Fibroblast of villous mesenchyme (primary cell): Measurements from ENCODE around the gene NSD1. TPM values are rescaled to one million over a fixed set of nuclear protein-coding genes. Genes with fewer than 3 reads are reported as not detected.
"Not testable (repeated sequence)": the region's sequence is repeated elsewhere in the genome, so short reads cannot be mapped to it uniquely, and the experiment has no call there.

ENCODE experiments used
- DNase-seq: peaks from one replicate; pipeline ENCODE4 v3.0.0-alpha.2; 2010; ENCODE audit warnings: low read depth
- H3K4me3 ChIP-seq: 2 replicates; pipeline ENCODE4 v1.5.1; 2011; ENCODE audit warnings: low read depth, mild to moderate bottlenecking, low read length
- total RNA-seq: library from RNA; depleted of rRNA; stranded (reverse); fragments of >200 nt; gene quantifications from 2 replicates; pipeline ENCODE4 v1.2.3, GENCODE V29; 2012
- TF ChIP-seq, protein P1 (sequence below): IDR thresholded peaks from 2 replicates; pipeline ENCODE4 v1.5.1; 2012; ENCODE audit warnings: low read depth, mild to moderate bottlenecking, low read length; ENCODE audit not compliant: insufficient read depth

The NSD1 gene
- total RNA-seq, 1 donor = 70.0 TPM

- H3K4me3 ChIP-seq = no peak overlapping the region
- TF ChIP-seq, protein P1, sequence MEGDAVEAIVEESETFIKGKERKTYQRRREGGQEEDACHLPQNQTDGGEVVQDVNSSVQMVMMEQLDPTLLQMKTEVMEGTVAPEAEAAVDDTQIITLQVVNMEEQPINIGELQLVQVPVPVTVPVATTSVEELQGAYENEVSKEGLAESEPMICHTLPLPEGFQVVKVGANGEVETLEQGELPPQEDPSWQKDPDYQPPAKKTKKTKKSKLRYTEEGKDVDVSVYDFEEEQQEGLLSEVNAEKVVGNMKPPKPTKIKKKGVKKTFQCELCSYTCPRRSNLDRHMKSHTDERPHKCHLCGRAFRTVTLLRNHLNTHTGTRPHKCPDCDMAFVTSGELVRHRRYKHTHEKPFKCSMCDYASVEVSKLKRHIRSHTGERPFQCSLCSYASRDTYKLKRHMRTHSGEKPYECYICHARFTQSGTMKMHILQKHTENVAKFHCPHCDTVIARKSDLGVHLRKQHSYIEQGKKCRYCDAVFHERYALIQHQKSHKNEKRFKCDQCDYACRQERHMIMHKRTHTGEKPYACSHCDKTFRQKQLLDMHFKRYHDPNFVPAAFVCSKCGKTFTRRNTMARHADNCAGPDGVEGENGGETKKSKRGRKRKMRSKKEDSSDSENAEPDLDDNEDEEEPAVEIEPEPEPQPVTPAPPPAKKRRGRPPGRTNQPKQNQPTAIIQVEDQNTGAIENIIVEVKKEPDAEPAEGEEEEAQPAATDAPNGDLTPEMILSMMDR = no peak
- no peak for DNase-seq
Observed at GRCh38 chr5:177169271-177169670, 35.7 kb downstream of the NSD1 start.

DNA sequence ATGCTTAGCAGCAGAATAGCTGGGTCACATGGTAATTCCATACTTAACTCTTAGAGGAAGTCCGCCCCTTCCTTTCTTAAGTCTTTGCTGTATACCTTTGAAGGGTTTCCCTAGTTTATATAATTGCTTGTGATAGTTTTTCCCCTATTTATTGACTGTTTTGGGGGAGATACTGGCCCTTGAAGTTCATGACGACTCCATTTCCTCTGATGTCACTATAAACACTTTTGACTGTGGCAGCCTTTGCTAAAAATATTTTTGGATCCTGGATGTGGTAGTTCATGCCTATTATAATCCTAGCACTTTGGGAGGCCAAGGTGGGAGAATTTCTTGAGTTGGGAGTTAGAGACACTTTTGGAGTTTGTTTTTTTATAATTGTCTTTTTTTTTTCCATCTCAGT, 38.4 kb downstream of the NSD1 start:
- TF ChIP-seq, protein P1 = no peak
- DNase-seq = no peak
- no peak overlapping the region for H3K4me3 ChIP-seq

DNA sequence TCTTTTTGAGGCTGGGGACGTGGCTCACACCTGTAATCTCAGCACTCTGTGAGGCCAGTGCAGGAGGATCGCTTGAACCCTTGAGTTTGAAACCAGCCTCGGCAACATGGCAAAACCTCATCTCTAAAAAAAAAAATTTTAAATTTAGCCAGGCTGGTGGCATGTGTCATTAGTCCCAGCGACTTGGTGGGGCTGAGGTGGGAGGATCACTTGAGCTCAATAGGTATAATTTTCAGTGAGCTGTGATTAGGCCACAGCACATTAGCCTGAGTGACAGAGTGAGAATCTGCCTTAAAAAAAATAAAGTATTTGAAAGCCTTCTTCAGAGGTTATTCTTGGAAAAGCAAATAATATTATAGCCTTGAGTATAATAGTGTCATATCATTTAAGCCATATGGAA, 41.8 kb downstream of the NSD1 start:
- no peak for DNase-seq
- H3K4me3 ChIP-seq = no peak overlapping the region
- TF ChIP-seq, protein P1 = no peak

DNA sequence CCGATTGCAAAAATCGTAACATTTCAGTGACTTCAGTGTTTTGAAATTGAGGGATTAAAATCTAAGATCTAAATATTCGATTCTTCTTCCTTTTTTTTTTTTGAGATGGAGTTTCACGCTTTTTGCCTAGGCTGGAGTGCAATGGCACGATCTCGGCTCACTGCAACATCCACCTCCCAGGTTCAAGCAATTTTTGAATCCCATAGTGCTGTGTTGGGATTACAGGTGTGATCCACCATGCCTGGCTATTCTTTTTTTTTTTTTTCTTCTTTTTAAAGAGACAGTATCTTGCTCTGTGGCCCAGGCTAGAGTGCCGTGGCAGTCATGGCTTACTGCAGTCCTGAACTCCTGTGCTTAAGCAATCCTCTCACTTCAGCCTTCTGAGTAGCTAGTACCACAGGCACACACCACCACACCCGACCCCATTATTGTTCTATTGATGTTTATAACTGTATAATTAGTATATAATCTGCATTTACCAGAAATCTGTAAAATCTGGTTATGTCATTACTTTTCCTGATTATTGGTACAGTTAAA, 42.7 kb downstream of the NSD1 start:
- no peak for DNase-seq
- TF ChIP-seq, protein P1 = no peak

GRCh38 chr5:177177847-177178437, 44.4 kb downstream of the NSD1 start:
- H3K4me3 ChIP-seq, DNase-seq: not testable (repeated sequence)

More for the DNA sequence above, 42.7 kb downstream of the NSD1 start:
- H3K4me3 ChIP-seq = no peak overlapping the region

- TF ChIP-seq, protein P1 = no peak
- no peak overlapping the region for H3K4me3 ChIP-seq
- no peak for DNase-seq
Observed at GRCh38 chr5:177178733-177179304, 45.2 kb downstream of the NSD1 start.

DNA sequence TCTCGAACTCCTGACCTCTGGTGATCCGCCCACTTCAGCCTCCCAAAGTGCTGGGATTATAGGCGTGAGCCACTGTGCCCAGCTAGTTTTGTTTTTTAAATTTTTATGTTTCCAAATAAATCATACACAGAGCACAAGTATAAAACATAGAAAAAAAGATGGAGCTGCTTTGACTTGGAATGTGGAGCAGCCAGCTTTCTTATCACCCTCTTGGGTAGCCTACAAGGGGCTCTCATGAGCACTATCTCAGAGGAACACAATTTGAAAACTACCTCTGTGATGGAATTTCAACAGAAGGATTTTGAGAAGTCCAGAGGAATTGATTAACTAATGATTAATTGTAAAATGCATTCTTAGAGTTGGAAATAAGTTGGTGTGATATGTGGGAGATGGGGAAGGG, 45.9 kb downstream of the NSD1 start:
- no peak overlapping the region for H3K4me3 ChIP-seq
- TF ChIP-seq, protein P1 = no peak
- no peak for DNase-seq
